Mucosa of descending colon (tissue), 3 donors: Measurements from ENCODE around the gene CYREN. TPM values are rescaled to one million over a fixed set of nuclear protein-coding genes. Genes with fewer than 3 reads are reported as not detected.
"Not testable (repeated sequence)": the region's sequence is repeated elsewhere in the genome, so short reads cannot be mapped to it uniquely, and the experiment has no call there.

Experiments
- ATAC-seq: fragments of 200-7000 bp; cut with Tn5 transposase; one replicate; pipeline ENCODE4 v1.9.1; 2020; ENCODE audit warnings: mild to moderate bottlenecking, moderate library complexity
- DNase-seq, 3 donors: peaks; one replicate each; pipeline ENCODE4 v3.0.0-alpha.2; 2020
- H3K36me3 ChIP-seq: fragments of 200-600 bp; one replicate; pipeline ENCODE4 v1.8.0; 2021; ENCODE audit warnings: low read depth, mild to moderate bottlenecking
- H3K4me1 ChIP-seq: fragments of 200-600 bp; one replicate; pipeline ENCODE4 v1.8.0; 2021; ENCODE audit warnings: low read depth, mild to moderate bottlenecking
- H3K4me3 ChIP-seq: fragments of 200-600 bp; one replicate; pipeline ENCODE4 v1.8.0; 2021; ENCODE audit warnings: mild to moderate bottlenecking
- H3K9me3 ChIP-seq: fragments of 200-600 bp; one replicate; pipeline ENCODE4 v1.8.0; 2021; ENCODE audit warnings: mild to moderate bottlenecking
- CTCF ChIP-seq: fragments of 200-600 bp; IDR thresholded peaks from one replicate; pipeline ENCODE4 v1.8.0; 2022; ENCODE audit warnings: antibody characterized with exemption, mild to moderate bottlenecking
- intact Hi-C, 2 donors: fragments of 100-400 bp; cut with DNase I in 1 of 2; cut with micrococcal nuclease in 1 of 2; formaldehyde crosslinking; loops; one replicate each; pipeline versions ENCODE4 v1.11.0 to v1.11.1; 2022; cut with DNase I, micrococcal nuclease
- microRNA-seq: library from miRNA; unstranded; fragments of <30 nt; microRNA quantifications from one replicate; pipeline ENCODE4, GENCODE V29; 2019
- total RNA-seq, 3 donors: library from RNA; stranded (reverse); fragmentation: NEBNext Ultra II Directional in 2 of 3; extraction: Animal tissue kit (Norgen Biotek cat#: 25700) in 2 of 3; gene quantifications; one replicate each; pipeline versions ENCODE4 v1.2.1 to v1.2.4, GENCODE V29; 2021 to 2023
- donor health status: DM: no; HTN: no; CAD: no; lungs with moderate emphysema.
- donor health status: DM: no; HTN: no; CAD: no.
- donor health status: DM: no; HTN: yes; CAD: no.

The CYREN gene
- total RNA-seq, 3 donors from 2014 or later: 34.4 to 42.0 (median 41.2) TPM

GRCh38 chr7:135128931-135129330 is 41.6 kb downstream of the CYREN start:
- H3K4me3 ChIP-seq: no peak overlapping the region
- intact Hi-C loops: no loop called here

GRCh38 chr7:135124631-135125030 is 45.9 kb downstream of the CYREN start:
- H3K4me3 ChIP-seq, H3K36me3 ChIP-seq, H3K4me1 ChIP-seq, ATAC-seq, intact Hi-C loops, DNase-seq: not testable (repeated sequence)
- peaks cover 11% of the 10 kb centered on the region for H3K9me3 ChIP-seq

More at GRCh38 chr7:135128931-135129330, 41.6 kb downstream of the CYREN start:
- H3K36me3 ChIP-seq: no peaks in the 10 kb centered on the region
- no peak for ATAC-seq
- DNase-seq: no peak
- H3K9me3 ChIP-seq: no peaks in the 10 kb centered on the region
- no peak for TF ChIP-seq CTCF
- H3K4me1 ChIP-seq: no peaks in the 10 kb centered on the region

GRCh38 chr7:135121868-135122267 is 48.6 kb downstream of the CYREN start:
- H3K4me3 ChIP-seq: no peak overlapping the region
- no peak for TF ChIP-seq CTCF
- intact Hi-C loops: no loop called here
- peaks cover 11% of the 10 kb centered on the region for H3K9me3 ChIP-seq
- H3K36me3 ChIP-seq: no peaks in the 10 kb centered on the region
- DNase-seq: no peak
- no peak for ATAC-seq
- no peaks in the 10 kb centered on the region for H3K4me1 ChIP-seq

- Histone ChIP-seq H3K36me3 (no peaks in the 10 kb centered on the region), H3K4me3 (no peak overlapping the region), H3K4me1 (no peaks in the 10 kb centered on the region), H3K9me3 (peaks cover 11% of the 10 kb centered on the region)
- intact Hi-C loops: no loop called here
- DNase-seq: no peak
- TF ChIP-seq CTCF: no peak
- no peak for ATAC-seq
Measured at GRCh38 chr7:135117096-135117495, 53.4 kb downstream of the CYREN start.

Small RNA genes within 50 kb of the gene (microRNA-seq; reads per million reads assigned to microRNA genes)
- not detected for gene MIR6509

Other genes with a start within 250 kb of the CYREN start
- gene AGBL3, start 184.2 kb downstream of the CYREN start, total RNA-seq: 1 to 10 TPM; 1.6 to 2.5 (median 1.9) TPM
- 10 to 100 TPM; 14.7 to 30.1 (median 20.9) TPM for gene TMEM140, start 22.6 kb downstream of the CYREN start, total RNA-seq
- gene WDR91, start 40.8 kb upstream of the CYREN start, total RNA-seq: 10 to 100 TPM in 2 of 3 donors, 1 to 10 TPM in 1; 6.4 to 15.4 (median 10.1) TPM
- not detected for gene STRA8, start 63.1 kb upstream of the CYREN start, total RNA-seq